ENCODE data around the gene OGT. TPM values are rescaled to one million over a fixed set of nuclear protein-coding genes. Genes with fewer than 3 reads are reported as not detected.
"Not testable (repeated sequence)": the region's sequence is repeated elsewhere in the genome, so short reads cannot be mapped to it uniquely, and the experiment has no call there.

The OGT gene
- total RNA-seq, 2 experiments from 2014 or later = 252 to 264 TPM

DNA sequence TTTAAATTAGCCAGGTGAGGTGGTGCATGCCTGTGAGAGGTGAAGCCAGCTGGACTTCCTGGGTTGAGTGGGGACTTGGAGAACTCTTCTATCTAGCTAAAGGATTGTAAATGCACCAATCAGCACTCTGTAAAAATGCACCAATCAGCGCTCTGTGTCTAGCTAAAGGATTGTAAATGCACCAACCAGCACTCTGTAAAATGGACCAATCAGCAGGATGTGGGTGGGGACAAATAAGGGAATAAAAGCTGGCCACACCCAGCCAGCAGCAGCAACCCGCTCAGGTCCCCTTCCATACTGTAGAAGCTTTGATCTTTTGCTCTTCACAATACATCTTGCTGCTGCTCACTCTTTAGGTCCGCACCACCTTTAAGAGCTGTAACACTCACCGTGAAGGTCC, 19.2 kb upstream of the OGT start:
- H3K4me3 Mint-ChIP-seq; DNase-seq; H3K27ac Mint-ChIP-seq; H3K36me3 Mint-ChIP-seq (ENCODE audit: low read depth); ATAC-seq; H3K27me3 Mint-ChIP-seq (ENCODE audit: low read depth); H3K9me3 Mint-ChIP-seq (ENCODE audit: insufficient read depth): not testable (repeated sequence)
- peaks cover 24% of the 10 kb centered on the region for H3K4me1 Mint-ChIP-seq (ENCODE audit: low read depth)
- ChIA-PET CTCF (interaction anchor here (0.7 to 1.7 kb wide), 3 partner anchors 19 to 84 kb away, joined by 3 to 5 read pairs (median 5); partner anchors contain the start of gene OGT), POLR2A (interaction anchor here (3.5 kb wide), 1 partner anchor 19 kb away, joined by 33 read pairs; the partner anchor contains the start of gene OGT)

DNA sequence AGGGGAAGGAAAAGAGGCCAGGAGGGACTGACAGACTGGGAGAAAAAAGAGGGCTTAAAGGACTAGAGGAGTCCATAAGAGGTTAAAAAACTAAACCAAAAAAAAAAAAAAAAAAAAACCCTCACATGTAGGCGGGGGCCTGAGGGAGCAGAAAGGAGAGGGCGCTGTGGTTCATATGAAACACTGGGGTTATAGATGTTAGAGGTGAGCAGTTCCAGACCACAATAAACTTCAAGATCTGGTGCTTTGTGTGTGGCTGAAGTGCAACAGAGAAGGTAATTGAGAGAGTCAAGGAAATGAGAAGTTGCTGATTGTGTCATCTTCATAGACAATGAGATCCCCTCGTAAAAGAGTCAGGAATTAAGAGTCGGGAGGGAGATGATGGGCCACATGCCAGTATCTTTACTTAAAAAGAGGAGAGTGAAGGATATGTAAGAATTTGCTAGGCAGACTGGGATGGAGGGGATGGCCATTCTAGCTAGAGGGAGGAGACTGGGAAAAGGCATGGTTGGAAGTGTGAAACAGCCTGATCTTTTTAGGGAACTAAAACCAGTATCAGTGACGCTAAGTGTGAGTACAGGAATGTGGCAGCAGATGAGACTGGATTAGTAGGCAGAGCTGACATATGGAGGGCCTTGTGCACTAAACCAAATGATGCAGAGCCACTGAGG, 18.4 kb upstream of the OGT start:
- H3K9me3 Mint-ChIP-seq (ENCODE audit: insufficient read depth) = no peaks in the 10 kb centered on the region
- peak overlapping the region; percentile 65 for H3K27ac Mint-ChIP-seq
- peaks cover 24% of the 10 kb centered on the region for H3K4me1 Mint-ChIP-seq (ENCODE audit: low read depth)
- ChIA-PET CTCF (interaction anchor here (0.7 to 1.7 kb wide), 6 partner anchors 12 to 138 kb away, joined by 3 to 9 read pairs (median 4); no protein-coding TSS in a partner anchor), POLR2A (interaction anchor here (3.5 kb wide), 1 partner anchor 19 kb away, joined by 33 read pairs; the partner anchor contains the start of gene OGT)
- no peak overlapping the region for H3K4me3 Mint-ChIP-seq
- H3K36me3 Mint-ChIP-seq (ENCODE audit: low read depth) = no peaks in the 10 kb centered on the region
- ATAC-seq = peak; percentile 92
- DNase-seq = peak; percentile 68
- H3K27me3 Mint-ChIP-seq (ENCODE audit: low read depth) = no peaks in the 10 kb centered on the region

- Mint-ChIP-seq H3K4me3 (no peak overlapping the region), H3K4me1 (ENCODE audit: low read depth) (peaks cover 24% of the 10 kb centered on the region), H3K36me3 (ENCODE audit: low read depth) (no peaks in the 10 kb centered on the region), H3K9me3 (ENCODE audit: insufficient read depth) (no peaks in the 10 kb centered on the region), H3K27ac (no peak overlapping the region), H3K27me3 (ENCODE audit: low read depth) (no peaks in the 10 kb centered on the region)
- no peak for DNase-seq
- no peak for ATAC-seq
- ChIA-PET POLR2A (interaction anchor here (3.5 kb wide), 1 partner anchor 18 kb away, joined by 33 read pairs; the partner anchor contains the start of gene OGT), CTCF (interaction anchor here (0.6 to 1.7 kb wide), 7 partner anchors 13 to 137 kb away, joined by 3 to 9 read pairs (median 3); no protein-coding TSS in a partner anchor)
Measured at GRCh38 chrX:71515038-71515396, 17.9 kb upstream of the OGT start.

GRCh38 chrX:71525316-71525715, 7.6 kb upstream of the OGT start:
- ATAC-seq = no peak
- no peak overlapping the region for H3K4me3 Mint-ChIP-seq
- DNase-seq = no peak
- H3K9me3 Mint-ChIP-seq (ENCODE audit: insufficient read depth) = no peaks in the 10 kb centered on the region
- H3K4me1 Mint-ChIP-seq (ENCODE audit: low read depth) = peaks cover 5% of the 10 kb centered on the region
- H3K27me3 Mint-ChIP-seq (ENCODE audit: low read depth) = no peaks in the 10 kb centered on the region
- ChIA-PET CTCF (no interaction called here), POLR2A (no interaction called here)
- peaks cover 4% of the 10 kb centered on the region for H3K36me3 Mint-ChIP-seq (ENCODE audit: low read depth)
- no peak overlapping the region for H3K27ac Mint-ChIP-seq

DNA sequence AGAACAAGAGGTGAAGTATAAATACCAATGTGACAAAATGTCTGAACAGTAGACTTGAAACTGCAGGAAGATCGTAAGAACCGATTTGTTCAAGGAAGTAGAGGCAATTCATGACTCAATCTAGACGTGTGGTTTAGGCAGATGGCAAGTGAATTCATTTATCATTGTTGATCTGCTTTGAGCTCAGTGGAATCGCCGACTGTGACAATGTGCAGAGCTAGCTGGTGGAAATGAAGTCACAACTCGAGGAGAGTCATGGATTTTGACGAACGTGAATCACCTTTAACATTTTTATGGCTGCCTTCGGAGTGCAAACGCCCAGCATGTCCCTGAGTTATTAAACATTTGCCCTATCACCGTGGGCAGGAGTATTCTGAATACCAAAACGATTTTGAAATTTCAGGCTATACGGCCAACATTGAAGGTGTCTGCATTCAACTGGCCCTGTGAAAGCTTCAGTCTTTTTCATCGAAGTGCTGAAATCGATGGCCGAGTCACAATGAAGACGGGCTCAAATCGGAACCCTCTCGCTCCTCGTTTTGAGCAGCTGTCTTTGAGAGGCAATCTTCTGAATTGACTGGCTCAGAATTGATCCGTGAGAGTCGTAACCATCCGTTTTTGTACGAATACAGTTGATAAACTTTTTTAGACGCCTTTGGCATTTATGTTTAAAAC, 689 bp upstream of the OGT start:
- peak overlapping the region; percentile 98 for H3K27ac Mint-ChIP-seq
- no peaks in the 10 kb centered on the region for H3K27me3 Mint-ChIP-seq (ENCODE audit: low read depth)
- H3K4me1 Mint-ChIP-seq (ENCODE audit: low read depth) = peaks cover 23% of the 10 kb centered on the region
- CTCF ChIA-PET = interaction anchor here (1.1 to 3.2 kb wide), 4 partner anchors 17 to 90 kb away, joined by 3 to 11 read pairs (median 7); no protein-coding TSS in a partner anchor
- H3K36me3 Mint-ChIP-seq (ENCODE audit: low read depth) = peaks cover 39% of the 10 kb centered on the region
- DNase-seq (peak; percentile 71), ATAC-seq (peak; percentile 52)
- no peaks in the 10 kb centered on the region for H3K9me3 Mint-ChIP-seq (ENCODE audit: insufficient read depth)
- POLR2A ChIA-PET = interaction anchor here (0.9 to 5.8 kb wide), 15 partner anchors 11 to 249 kb away, joined by 3 to 86 read pairs (median 21); partner anchors contain the start of genes CXCR3, NONO and TAF1
- H3K4me3 Mint-ChIP-seq = peak overlapping the region; percentile 95

- Mint-ChIP-seq H3K9me3 (ENCODE audit: insufficient read depth) (no peaks in the 10 kb centered on the region), H3K27me3 (ENCODE audit: low read depth) (no peaks in the 10 kb centered on the region), H3K27ac (peak overlapping the region; percentile 98), H3K4me3 (peak overlapping the region; percentile 95), H3K36me3 (ENCODE audit: low read depth) (peaks cover 48% of the 10 kb centered on the region), H3K4me1 (ENCODE audit: low read depth) (peaks cover 30% of the 10 kb centered on the region)
- ChIA-PET POLR2A (interaction anchor here (0.5 to 5.8 kb wide), 15 partner anchors 10 to 278 kb away, joined by 3 to 86 read pairs (median 21); partner anchors contain the start of genes CXCR3, NONO and TAF1), CTCF (interaction anchor here (1.5 to 3.2 kb wide), 3 partner anchors 21 to 89 kb away, joined by 3 to 12 read pairs (median 11); partner anchors contain the start of gene CXCR3)
- DNase-seq (no peak), ATAC-seq (no peak)
Measured at GRCh38 chrX:71533516-71533850, 579 bp downstream of the OGT start.

- ChIA-PET CTCF (interaction anchor here (0.5 to 3.2 kb wide), 7 partner anchors 21 to 250 kb away, joined by 3 to 12 read pairs (median 4); partner anchors contain the start of genes CXCR3 and NONO), POLR2A (interaction anchor here (0.8 to 5.8 kb wide), 17 partner anchors 10 to 279 kb away, joined by 3 to 86 read pairs (median 9); partner anchors contain the start of genes CXCR3, NONO and TAF1)
- H3K27me3 Mint-ChIP-seq (ENCODE audit: low read depth) = no peaks in the 10 kb centered on the region
- peaks cover 33% of the 10 kb centered on the region for H3K4me1 Mint-ChIP-seq (ENCODE audit: low read depth)
- ATAC-seq = peak; percentile 29
- peaks cover 51% of the 10 kb centered on the region for H3K36me3 Mint-ChIP-seq (ENCODE audit: low read depth)
- no peaks in the 10 kb centered on the region for H3K9me3 Mint-ChIP-seq (ENCODE audit: insufficient read depth)
- peak; percentile 80 for DNase-seq
- peak overlapping the region; percentile 98 for H3K27ac Mint-ChIP-seq
- H3K4me3 Mint-ChIP-seq = peak overlapping the region; percentile 95
Measured at GRCh38 chrX:71533851-71534561, 1.1 kb downstream of the OGT start.

DNA sequence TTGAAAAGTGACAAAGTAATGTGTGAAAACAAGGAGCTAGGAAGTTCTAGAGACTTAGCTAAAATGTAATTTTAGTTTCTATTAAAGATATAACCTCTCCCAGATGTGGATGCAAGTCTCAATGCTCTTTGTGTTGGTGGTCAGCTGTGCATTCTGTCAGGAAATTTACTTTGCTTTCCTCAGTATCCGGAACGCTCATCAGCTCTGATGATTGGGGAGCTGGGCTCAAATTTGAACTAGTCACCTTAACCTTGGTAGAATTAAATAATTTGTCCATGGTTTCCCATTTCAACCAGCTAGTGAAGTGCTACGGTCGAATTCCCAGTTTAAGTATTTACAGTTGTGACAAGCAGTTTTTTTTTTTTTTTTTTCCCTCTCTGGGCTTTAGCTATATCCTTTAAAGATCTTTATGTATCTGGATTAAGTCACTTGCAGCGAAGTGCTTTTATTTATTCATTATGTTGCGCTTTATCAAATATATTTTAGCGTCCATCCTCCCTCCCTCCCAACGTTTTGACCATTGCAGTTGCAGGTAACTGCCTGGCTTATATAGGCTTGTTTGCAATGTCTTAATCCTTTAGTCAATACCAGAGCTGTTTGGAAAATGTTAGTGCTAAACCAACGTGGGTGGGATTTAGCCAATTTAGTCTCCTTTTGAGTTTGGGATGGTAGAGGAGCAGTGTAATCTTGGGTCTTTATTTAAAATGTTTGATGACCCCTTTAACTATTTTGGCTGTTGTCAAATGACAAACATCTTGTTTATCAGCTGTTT, 2.1 kb downstream of the OGT start:
- DNase-seq (no peak), ATAC-seq (no peak)
- H3K27ac Mint-ChIP-seq = peak overlapping the region; percentile 98
- H3K36me3 Mint-ChIP-seq (ENCODE audit: low read depth) = peaks cover 57% of the 10 kb centered on the region
- H3K4me1 Mint-ChIP-seq (ENCODE audit: low read depth) = peaks cover 37% of the 10 kb centered on the region
- H3K9me3 Mint-ChIP-seq (ENCODE audit: insufficient read depth) = no peaks in the 10 kb centered on the region
- ChIA-PET POLR2A (interaction anchor here (0.8 to 5.8 kb wide), 12 partner anchors 9 to 251 kb away, joined by 3 to 86 read pairs (median 14); partner anchors contain the start of genes CXCR3, NONO and TAF1), CTCF (interaction anchor here (0.7 to 3.2 kb wide), 7 partner anchors 21 to 251 kb away, joined by 3 to 12 read pairs (median 4); partner anchors contain the start of genes CXCR3 and NONO)
- H3K4me3 Mint-ChIP-seq = peak overlapping the region; percentile 95
- no peaks in the 10 kb centered on the region for H3K27me3 Mint-ChIP-seq (ENCODE audit: low read depth)

- ATAC-seq (no peak), DNase-seq (no peak)
- Mint-ChIP-seq H3K4me3 (peak overlapping the region; percentile 95), H3K9me3 (ENCODE audit: insufficient read depth) (no peaks in the 10 kb centered on the region), H3K27ac (peak overlapping the region; percentile 82), H3K36me3 (ENCODE audit: low read depth) (peaks cover 64% of the 10 kb centered on the region), H3K4me1 (ENCODE audit: low read depth) (peaks cover 35% of the 10 kb centered on the region), H3K27me3 (ENCODE audit: low read depth) (no peaks in the 10 kb centered on the region)
- ChIA-PET CTCF (interaction anchor here (2.0 kb wide), 1 partner anchor 23 kb away, joined by 5 read pairs; no protein-coding TSS in a partner anchor), POLR2A (interaction anchor here (0.6 to 5.8 kb wide), 3 partner anchors 7 to 423 kb away, joined by 3 to 86 read pairs (median 3); no protein-coding TSS in a partner anchor)
Measured at GRCh38 chrX:71536285-71536684, 3.4 kb downstream of the OGT start.

GRCh38 chrX:71537743-71538142, 4.8 kb downstream of the OGT start:
- ATAC-seq = no peak
- peak overlapping the region; percentile 72 for H3K27ac Mint-ChIP-seq

More at GRCh38 chrX:71537743-71538142, 4.8 kb downstream of the OGT start:
- ChIA-PET POLR2A (interaction anchor here (1.1 kb wide), 1 partner anchor 14 kb away, joined by 4 read pairs; no protein-coding TSS in a partner anchor), CTCF (interaction anchor here (1.7 kb wide), 1 partner anchor 114 kb away, joined by 4 read pairs; no protein-coding TSS in a partner anchor)
- DNase-seq = no peak
- Mint-ChIP-seq H3K4me1 (ENCODE audit: low read depth) (peaks cover 43% of the 10 kb centered on the region), H3K9me3 (ENCODE audit: insufficient read depth) (no peaks in the 10 kb centered on the region), H3K4me3 (peak overlapping the region; percentile 95), H3K27me3 (ENCODE audit: low read depth) (no peaks in the 10 kb centered on the region), H3K36me3 (ENCODE audit: low read depth) (peaks cover 79% of the 10 kb centered on the region)

All from activated CD8-positive, alpha-beta T cell treated with anti-CD3 and anti-CD28 coated beads, Interleukin-2, amount 10 ng/mL, durations not matched to agents 7 days and 5 days (primary cell).